ENCODE results near the gene CHD3. TPM values are rescaled to one million over a fixed set of nuclear protein-coding genes. Genes with fewer than 3 reads are reported as not detected.

CHD3 gene
- polyA plus RNA-seq, 2 of the 4 experiments (the other 2 are of a cell fraction): 56.3 to 111 TPM

- TF ChIP-seq ZSCAN20 (CRISPR knock-in tag; IDR thresholded peaks at IDR 0.05) (no peak), FOXS1 (CRISPR knock-in tag; IDR thresholded peaks at IDR 0.05) (no peak), MAX (IDR thresholded peaks at IDR 0.05) (peak; percentile 84), KDM5A (IDR thresholded peaks at IDR 0.05) (no peak; the same call in 1 of the 2 replicates), NR3C1 (IDR thresholded peaks at IDR 0.05) (no peak), NPAS2 (CRISPR knock-in tag; IDR thresholded peaks at IDR 0.05; ENCODE audit: borderline replicate concordance) (no peak), BHLHE40 (IDR thresholded peaks at IDR 0.05; ENCODE audit: low read depth, low read length) (no peak), CBX8 (IDR thresholded peaks at IDR 0.05) (no peak), HDAC2 (IDR thresholded peaks at IDR 0.05) (0 out of 2 replicates have a peak, but pooled peaks have one; percentile 34), FOSB (CRISPR knock-in tag; IDR thresholded peaks at IDR 0.05) (peak; percentile 68; the same call in 1 of the 2 replicates), ESRRA (IDR thresholded peaks at IDR 0.05; ENCODE audit: borderline replicate concordance, low read length) (no peak), NFE2L2 (conservative IDR thresholded peaks at IDR 0.05; ENCODE audit: low read length) (0 out of 2 replicates have a peak, but pooled peaks have one; percentile 34), E2F6 (IDR thresholded peaks at IDR 0.05; ENCODE audit: borderline replicate concordance, low read depth) (peak; percentile 75; the same call in 1 of the 2 replicates), CHD2 (IDR thresholded peaks at IDR 0.05; ENCODE audit: low read length, partially characterized antibody) (peak; percentile 99), TP53 (CRISPR knock-in tag; IDR thresholded peaks at IDR 0.05) (no peak), EHMT2 (IDR thresholded peaks at IDR 0.05; ENCODE audit: low read depth) (no peak), ZNF302 (CRISPR knock-in tag; IDR thresholded peaks at IDR 0.05) (no peak), GATA3 (IDR thresholded peaks at IDR 0.05; ENCODE audit: borderline replicate concordance) (no peak; the same call in 1 of the 2 replicates), REST (IDR thresholded peaks at IDR 0.05) (peak; percentile 99), KDM1A (IDR thresholded peaks at IDR 0.05; ENCODE audit: low read depth) (no peak), HOXB13 (CRISPR knock-in tag; IDR thresholded peaks at IDR 0.05; ENCODE audit: low read depth) (no peak), EHF (CRISPR knock-in tag; IDR thresholded peaks at IDR 0.05) (no peak)
Measured at GRCh38 chr17:7856811-7857712, 31.5 kb upstream of the CHD3 start, which contains the start of gene NAA38 (continued).

GRCh38 chr17:7857713-7858521, 30.7 kb upstream of the CHD3 start, which contains the start of gene CYB5D1:
TSS of gene CYB5D1 (plus strand) at chr17:7858003. CDS start at chr17:7858135, 132 bp downstream.
- DNase-seq (ENCODE audit: low read depth in 1 of 2, low spot score in 1 of 2) (peak; percentile 75 to 98), ATAC-seq (peak; percentile 52 to 58), FAIRE-seq (no peak)
- peaks cover 23% of the 10 kb centered on the region for H3K4me1 ChIP-seq
- CTCF ChIA-PET: interaction anchor here (0.5 to 14.5 kb wide), 38 partner anchors 13 to 675 kb away, joined by 3 to 339 read pairs (median 6); partner anchors contain the start of gene KDM6B
- WGBS (ENCODE audit: missing lambda C conversion rate): under 1% methylated on average over 39 of the region's 48 CpGs
- POLR2A ChIA-PET: interaction anchor here (0.6 to 2.7 kb wide), 25 partner anchors 9 to 274 kb away, joined by 3 to 65 read pairs (median 5); partner anchors contain the start of genes CHD3, CNTROB, KDM6B and MPDU1
- H3K4me3 ChIP-seq: peak within 1 kb of the TSS; percentile 69
- peak within 1 kb of the TSS; percentile 99 for H3K4me2 ChIP-seq
- H3K9me3 ChIP-seq: no peaks in the 10 kb centered on the region
- H3K27ac ChIP-seq: peak within 1 kb of the TSS; percentile 91 to 98
- TF ChIP-seq BHLHE40 (IDR thresholded peaks at IDR 0.05; ENCODE audit: low read depth, low read length) (peak; percentile 78), ATOH8 (CRISPR knock-in tag; IDR thresholded peaks at IDR 0.05; ENCODE audit: low read depth) (no peak), PHF8 (IDR thresholded peaks at IDR 0.05; ENCODE audit: borderline replicate concordance, low read depth) (peak; percentile 14), TP53 (CRISPR knock-in tag; IDR thresholded peaks at IDR 0.05) (0 out of 2 replicates have a peak, but pooled peaks have one; percentile 79), RAD21 (conservative IDR thresholded peaks at IDR 0.05 in 1 of 2, IDR thresholded peaks at IDR 0.05 in 1 of 2) (peak in 1 of 2 experiments; percentile 9; a peak in 1 of 5 replicates), BCL3 (IDR thresholded peaks at IDR 0.05) (peak; percentile 52; the same call in 1 of the 3 replicates), NFE2L2 (conservative IDR thresholded peaks at IDR 0.05; ENCODE audit: low read length) (no peak), RNF2 (IDR thresholded peaks at IDR 0.05; ENCODE audit: borderline replicate concordance, low read depth) (no peak), POLR2A (IDR thresholded peaks at IDR 0.05; ENCODE audit: low read length) (0 out of 2 replicates have a peak, but pooled peaks have one; percentile 42), HDAC2 (IDR thresholded peaks at IDR 0.05) (0 out of 2 replicates have a peak, but pooled peaks have one; percentile 43), KDM5A (IDR thresholded peaks at IDR 0.05) (peak; percentile 19; the same call in 1 of the 2 replicates)
